ENCODE measurements around the gene MORC1.
"Not testable (repeated sequence)": the region's sequence is repeated elsewhere in the genome, so short reads cannot be mapped to it uniquely, and the experiment has no call there.

MORC1 gene

DNA sequence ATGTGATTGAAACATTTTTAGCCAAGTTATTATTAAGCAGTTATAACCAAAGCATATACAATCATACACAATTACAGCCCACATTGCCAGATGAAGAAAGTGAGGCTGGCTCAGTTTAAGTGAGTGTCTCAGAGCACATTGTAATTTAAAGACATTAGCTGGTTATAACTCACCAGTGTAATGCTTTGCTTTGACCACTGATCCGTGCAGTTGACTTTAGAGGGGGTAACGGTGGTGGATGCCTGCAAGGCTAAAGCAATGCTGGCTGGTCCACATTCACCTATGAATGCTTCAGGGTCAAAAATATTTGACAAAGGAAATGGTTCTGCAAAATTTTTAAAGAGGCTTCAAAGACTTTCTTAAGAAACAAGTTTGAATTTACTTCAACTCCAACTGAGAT, 19.8 kb upstream of the MORC1 start:
- H3K36me3 ChIP-seq (ENCODE audit: control insufficient read depth, insufficient read depth, low read length) = no peaks in the 10 kb centered on the region
- H3K27me3 ChIP-seq (ENCODE audit: control insufficient read depth, insufficient read depth, low read length, poor library complexity, severe bottlenecking) = no peaks in the 10 kb centered on the region
- H3K4me3 ChIP-seq (ENCODE audit: insufficient read depth, low read depth, low read length) = no peak overlapping the region
- no peaks in the 10 kb centered on the region for H3K9me3 ChIP-seq (ENCODE audit: control insufficient read depth, low read length)
- WGBS, 2 experiments = 67 to 82% methylated on average over 2 of the region's 2 CpGs
- no peak overlapping the region for H3K27ac ChIP-seq (ENCODE audit: insufficient read depth, low read depth, low read length, poor library complexity, severe bottlenecking)
- no peaks in the 10 kb centered on the region for H3K4me1 ChIP-seq (ENCODE audit: control insufficient read depth, insufficient read depth, low read length)

DNA sequence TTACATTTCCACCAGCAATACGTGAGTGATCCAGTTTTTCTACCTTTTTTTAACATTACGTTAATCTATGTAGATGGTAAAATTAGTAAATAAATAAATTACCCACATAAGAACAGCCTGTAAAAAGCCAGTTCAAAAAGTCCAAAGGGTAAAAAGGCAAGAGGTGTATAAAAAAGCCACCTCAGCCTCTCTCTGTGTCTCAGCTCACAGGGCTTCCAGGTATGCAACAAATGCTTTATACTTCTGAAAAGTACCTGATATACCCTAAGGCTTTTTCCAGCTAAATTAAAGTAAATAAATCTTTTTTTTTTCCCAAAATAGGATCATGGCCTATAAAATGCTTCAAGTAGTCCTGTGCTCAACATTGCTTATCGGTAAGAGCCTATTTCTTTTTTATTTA, 18.6 kb upstream of the MORC1 start, which contains the start of gene C3orf85:
Gene C3orf85 (plus strand): TSS at position 197 of the 400 bp plus-strand sequence. CDS start 129 bp downstream, at position 326.
- WGBS, 2 experiments = 95 to 100% methylated on average over 1 of the region's 3 CpGs
- H3K27ac ChIP-seq (ENCODE audit: insufficient read depth, low read depth, low read length, poor library complexity, severe bottlenecking) = no peak within 1 kb of the TSS
- H3K36me3 ChIP-seq (ENCODE audit: control insufficient read depth, insufficient read depth, low read length) = no peaks in the 10 kb centered on the region
- H3K27me3 ChIP-seq (ENCODE audit: control insufficient read depth, insufficient read depth, low read length, poor library complexity, severe bottlenecking) = no peaks in the 10 kb centered on the region
- no peaks in the 10 kb centered on the region for H3K9me3 ChIP-seq (ENCODE audit: control insufficient read depth, low read length)
- no peak within 1 kb of the TSS for H3K4me3 ChIP-seq (ENCODE audit: insufficient read depth, low read depth, low read length)
- H3K4me1 ChIP-seq (ENCODE audit: control insufficient read depth, insufficient read depth, low read length) = no peaks in the 10 kb centered on the region

DNA sequence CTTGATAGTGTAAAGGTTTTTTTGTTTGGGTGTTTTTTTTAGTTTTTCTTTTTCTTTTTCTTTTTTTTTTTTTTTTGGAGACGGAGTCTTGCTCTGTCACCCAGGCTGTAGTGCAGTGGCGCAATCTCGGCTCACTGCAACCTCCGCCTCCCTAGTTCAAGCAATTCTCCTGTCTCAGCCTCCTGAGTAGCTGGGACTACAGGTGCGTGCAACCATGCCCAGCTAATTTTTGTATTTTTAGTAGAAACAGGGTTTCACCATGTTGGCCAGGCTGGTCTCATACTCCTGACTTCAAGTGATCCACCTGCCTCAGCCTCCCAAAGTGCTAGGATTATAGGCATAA, 15.5 kb upstream of the MORC1 start:
- H3K4me1 ChIP-seq (ENCODE audit: control insufficient read depth, insufficient read depth, low read length); H3K9me3 ChIP-seq (ENCODE audit: control insufficient read depth, low read length); H3K4me3 ChIP-seq (ENCODE audit: insufficient read depth, low read depth, low read length); H3K27ac ChIP-seq (ENCODE audit: insufficient read depth, low read depth, low read length, poor library complexity, severe bottlenecking); H3K36me3 ChIP-seq (ENCODE audit: control insufficient read depth, insufficient read depth, low read length); H3K27me3 ChIP-seq (ENCODE audit: control insufficient read depth, insufficient read depth, low read length, poor library complexity, severe bottlenecking): not testable (repeated sequence)
- WGBS, 2 experiments = 88 to 92% methylated on average over 5 of the region's 5 CpGs

DNA sequence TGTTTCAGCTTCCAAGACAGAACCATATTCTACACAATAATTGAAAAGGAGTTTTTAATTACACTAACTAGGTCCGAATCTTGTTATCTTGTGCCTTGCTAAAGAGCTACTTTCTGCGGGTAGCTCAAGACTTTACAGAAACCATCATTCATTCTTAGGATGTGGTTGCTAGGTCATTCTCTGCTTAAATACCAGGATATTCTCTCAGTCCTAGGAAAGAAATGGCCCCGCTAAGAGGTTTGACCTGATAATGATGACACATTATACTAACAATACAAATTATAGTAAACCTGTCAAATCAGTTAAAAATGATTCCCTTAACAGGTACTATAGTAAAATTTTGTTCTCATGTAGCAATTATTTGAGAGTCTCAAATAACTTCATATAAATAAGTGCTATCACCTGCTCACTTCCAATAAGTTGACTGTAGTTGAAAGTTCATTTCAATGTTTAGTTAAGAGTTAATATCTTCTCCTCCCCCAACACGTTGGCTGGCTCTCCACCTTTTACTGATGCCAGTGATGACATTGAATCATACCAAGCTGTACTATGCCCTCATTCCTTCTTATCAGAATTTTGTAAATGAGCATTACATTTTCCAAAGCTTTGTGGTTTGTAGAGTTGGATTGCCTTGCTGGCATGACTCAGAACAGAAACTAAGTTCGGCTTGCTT, 15.0 kb upstream of the MORC1 start:
- Histone ChIP-seq H3K4me1 (ENCODE audit: control insufficient read depth, insufficient read depth, low read length) (no peaks in the 10 kb centered on the region), H3K36me3 (ENCODE audit: control insufficient read depth, insufficient read depth, low read length) (no peaks in the 10 kb centered on the region), H3K27me3 (ENCODE audit: control insufficient read depth, insufficient read depth, low read length, poor library complexity, severe bottlenecking) (no peaks in the 10 kb centered on the region), H3K9me3 (ENCODE audit: control insufficient read depth, low read length) (no peaks in the 10 kb centered on the region), H3K27ac (ENCODE audit: insufficient read depth, low read depth, low read length, poor library complexity, severe bottlenecking) (no peak overlapping the region), H3K4me3 (ENCODE audit: insufficient read depth, low read depth, low read length) (no peak overlapping the region)
- whole genome bisulfite sequencing, 2 experiments = 87 to 88% methylated on average over 4 of the region's 5 CpGs

DNA sequence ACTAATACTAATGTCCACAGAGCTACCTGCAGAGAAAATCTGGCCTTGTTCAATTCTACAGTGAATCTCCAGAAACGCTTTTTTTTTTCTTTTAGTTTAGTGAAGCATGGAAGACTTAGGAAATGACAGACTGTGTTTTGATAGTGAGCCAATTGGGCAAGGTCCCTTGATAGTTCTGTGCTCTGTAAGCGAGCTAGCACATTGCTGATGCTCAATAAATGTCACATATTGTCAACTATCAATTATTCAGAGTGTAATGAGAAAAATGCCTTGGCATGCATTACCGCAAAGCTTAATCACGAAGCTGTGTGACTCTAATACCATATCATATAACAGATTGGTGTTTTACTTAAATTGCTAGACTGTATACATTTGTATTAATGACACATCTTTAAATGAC, 13.3 kb upstream of the MORC1 start:
- WGBS, 2 experiments = 87 to 90% methylated on average over 2 to 3 of the region's 4 CpGs
- H3K27ac ChIP-seq (ENCODE audit: insufficient read depth, low read depth, low read length, poor library complexity, severe bottlenecking) = no peak overlapping the region
- no peak overlapping the region for H3K4me3 ChIP-seq (ENCODE audit: insufficient read depth, low read depth, low read length)
- H3K9me3 ChIP-seq (ENCODE audit: control insufficient read depth, low read length) = no peaks in the 10 kb centered on the region
- no peaks in the 10 kb centered on the region for H3K4me1 ChIP-seq (ENCODE audit: control insufficient read depth, insufficient read depth, low read length)
- no peaks in the 10 kb centered on the region for H3K36me3 ChIP-seq (ENCODE audit: control insufficient read depth, insufficient read depth, low read length)
- H3K27me3 ChIP-seq (ENCODE audit: control insufficient read depth, insufficient read depth, low read length, poor library complexity, severe bottlenecking) = no peaks in the 10 kb centered on the region

DNA sequence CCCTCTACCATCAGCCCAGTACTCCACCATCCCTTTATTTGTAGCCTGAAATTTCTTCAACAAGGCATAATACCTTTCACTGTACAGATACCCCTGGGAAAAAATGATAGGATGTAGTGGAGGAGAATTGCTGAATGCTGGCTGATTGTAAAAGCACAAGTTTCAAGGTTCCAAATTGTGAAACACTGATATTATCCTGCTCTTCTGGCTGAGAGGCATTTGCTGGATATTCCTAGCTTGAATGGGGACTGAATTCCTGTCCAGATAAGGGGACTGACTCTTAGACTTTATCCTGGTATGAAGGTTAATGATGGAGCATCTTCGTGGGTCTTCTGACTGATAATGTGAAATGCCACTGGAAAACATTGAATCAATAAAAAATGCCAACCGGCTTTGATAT, 9.6 kb upstream of the MORC1 start:
- Histone ChIP-seq H3K9me3 (ENCODE audit: control insufficient read depth, low read length) (no peaks in the 10 kb centered on the region), H3K27ac (ENCODE audit: insufficient read depth, low read depth, low read length, poor library complexity, severe bottlenecking) (no peak overlapping the region), H3K27me3 (ENCODE audit: control insufficient read depth, insufficient read depth, low read length, poor library complexity, severe bottlenecking) (no peaks in the 10 kb centered on the region), H3K4me3 (ENCODE audit: insufficient read depth, low read depth, low read length) (no peak overlapping the region), H3K36me3 (ENCODE audit: control insufficient read depth, insufficient read depth, low read length) (no peaks in the 10 kb centered on the region), H3K4me1 (ENCODE audit: control insufficient read depth, insufficient read depth, low read length) (no peaks in the 10 kb centered on the region)
- 88 to 98% methylated on average over 2 of the region's 2 CpGs for WGBS, 2 experiments

DNA sequence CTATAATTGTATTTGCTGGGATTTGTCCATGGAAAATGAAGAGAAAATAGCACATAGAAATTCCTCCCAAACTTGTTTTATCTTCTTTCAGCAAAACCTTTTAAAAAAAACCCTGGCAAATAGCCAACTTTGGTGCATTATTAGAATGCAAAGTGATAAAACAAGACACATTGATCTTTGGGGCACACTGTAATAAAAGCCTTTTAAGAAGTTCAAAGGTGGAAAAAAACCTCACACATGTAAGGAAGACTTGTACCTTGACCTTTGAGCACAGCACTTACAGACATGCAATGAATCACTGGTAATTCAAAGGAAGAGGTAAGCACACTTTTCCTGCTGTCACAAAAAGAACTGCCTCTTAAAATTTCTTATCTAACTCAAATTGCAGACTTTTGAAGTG, 8.0 kb upstream of the MORC1 start:
- no peak overlapping the region for H3K4me3 ChIP-seq (ENCODE audit: insufficient read depth, low read depth, low read length)
- no peaks in the 10 kb centered on the region for H3K4me1 ChIP-seq (ENCODE audit: control insufficient read depth, insufficient read depth, low read length)
- H3K27ac ChIP-seq (ENCODE audit: insufficient read depth, low read depth, low read length, poor library complexity, severe bottlenecking) = no peak overlapping the region
- H3K36me3 ChIP-seq (ENCODE audit: control insufficient read depth, insufficient read depth, low read length) = no peaks in the 10 kb centered on the region
- H3K9me3 ChIP-seq (ENCODE audit: control insufficient read depth, low read length) = no peaks in the 10 kb centered on the region
- H3K27me3 ChIP-seq (ENCODE audit: control insufficient read depth, insufficient read depth, low read length, poor library complexity, severe bottlenecking) = no peaks in the 10 kb centered on the region

DNA sequence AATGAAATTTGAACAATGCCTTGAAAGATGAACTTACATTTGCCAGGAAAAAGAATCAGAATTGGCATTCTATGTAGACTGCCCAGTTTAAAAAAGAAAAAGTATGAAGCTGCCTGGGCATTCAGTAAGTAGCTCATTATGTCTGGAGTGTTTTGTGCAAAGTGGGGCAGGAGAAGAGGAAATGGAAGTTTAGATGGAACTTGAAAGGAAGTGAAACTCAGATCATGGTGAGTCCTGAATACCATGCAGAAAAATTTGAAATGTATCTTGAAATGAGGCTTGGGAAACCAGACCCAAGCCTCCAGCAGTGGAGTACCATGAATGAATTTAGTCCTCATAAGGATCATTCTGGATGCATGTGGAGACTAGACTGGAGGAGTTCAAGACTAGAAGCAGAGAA, 4.8 kb upstream of the MORC1 start:
- no peaks in the 10 kb centered on the region for H3K4me1 ChIP-seq (ENCODE audit: control insufficient read depth, insufficient read depth, low read length)
- H3K27ac ChIP-seq (ENCODE audit: insufficient read depth, low read depth, low read length, poor library complexity, severe bottlenecking) = no peak overlapping the region
- no peak overlapping the region for H3K4me3 ChIP-seq (ENCODE audit: insufficient read depth, low read depth, low read length)
- H3K9me3 ChIP-seq (ENCODE audit: control insufficient read depth, low read length) = no peaks in the 10 kb centered on the region
- H3K27me3 ChIP-seq (ENCODE audit: control insufficient read depth, insufficient read depth, low read length, poor library complexity, severe bottlenecking) = no peaks in the 10 kb centered on the region
- no peaks in the 10 kb centered on the region for H3K36me3 ChIP-seq (ENCODE audit: control insufficient read depth, insufficient read depth, low read length)

DNA sequence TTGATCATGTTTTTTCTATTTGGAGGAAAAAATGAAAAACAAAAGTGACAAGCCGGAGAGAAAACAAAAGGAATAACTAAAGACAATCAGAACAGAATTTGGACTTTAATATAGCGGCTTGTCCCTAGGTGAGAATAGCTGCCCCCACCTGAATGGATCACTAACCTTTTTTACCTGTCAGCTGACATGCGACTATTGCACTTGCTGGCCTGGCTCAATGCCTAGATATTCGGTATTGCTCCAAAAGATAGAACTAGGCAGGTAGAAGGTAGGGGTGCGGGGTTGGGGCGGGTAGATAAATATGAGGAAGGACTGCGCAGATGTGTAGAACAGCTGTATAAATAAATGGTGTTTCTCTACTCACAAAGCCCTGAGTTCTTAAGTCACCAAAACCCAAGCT, 650 bp upstream of the MORC1 start:
- no peaks in the 10 kb centered on the region for H3K9me3 ChIP-seq (ENCODE audit: control insufficient read depth, low read length)
- H3K36me3 ChIP-seq (ENCODE audit: control insufficient read depth, insufficient read depth, low read length) = no peaks in the 10 kb centered on the region
- H3K4me1 ChIP-seq (ENCODE audit: control insufficient read depth, insufficient read depth, low read length) = no peaks in the 10 kb centered on the region
- no peaks in the 10 kb centered on the region for H3K27me3 ChIP-seq (ENCODE audit: control insufficient read depth, insufficient read depth, low read length, poor library complexity, severe bottlenecking)
- WGBS, 2 experiments = 94 to 96% methylated on average over 7 of the region's 7 CpGs
- no peak overlapping the region for H3K27ac ChIP-seq (ENCODE audit: insufficient read depth, low read depth, low read length, poor library complexity, severe bottlenecking)
- H3K4me3 ChIP-seq (ENCODE audit: insufficient read depth, low read depth, low read length) = no peak overlapping the region

DNA sequence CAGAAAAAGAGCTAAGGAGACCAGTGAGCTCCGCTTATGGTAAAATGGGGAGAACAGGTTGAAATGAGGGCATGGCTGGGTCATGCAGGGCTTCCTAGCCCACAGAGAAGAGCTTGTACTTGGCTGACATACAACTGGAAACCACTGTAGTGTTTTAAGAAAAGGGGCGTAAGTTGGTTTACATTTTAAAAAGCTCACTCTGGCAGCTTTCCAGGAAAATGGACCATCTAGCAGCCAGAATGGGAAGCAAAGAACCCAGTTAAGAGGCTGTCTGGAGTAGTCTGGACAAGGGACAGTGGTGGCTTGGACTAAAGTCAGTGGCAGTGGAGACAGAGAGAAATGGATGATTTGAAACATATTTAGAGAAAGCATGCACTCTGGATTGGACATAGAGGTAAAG, 1.9 kb downstream of the MORC1 start:
- Histone ChIP-seq H3K36me3 (ENCODE audit: control insufficient read depth, insufficient read depth, low read length) (no peaks in the 10 kb centered on the region), H3K27ac (ENCODE audit: insufficient read depth, low read depth, low read length, poor library complexity, severe bottlenecking) (no peak overlapping the region), H3K4me3 (ENCODE audit: insufficient read depth, low read depth, low read length) (no peak overlapping the region), H3K4me1 (ENCODE audit: control insufficient read depth, insufficient read depth, low read length) (no peaks in the 10 kb centered on the region), H3K9me3 (ENCODE audit: control insufficient read depth, low read length) (no peaks in the 10 kb centered on the region), H3K27me3 (ENCODE audit: control insufficient read depth, insufficient read depth, low read length, poor library complexity, severe bottlenecking) (no peaks in the 10 kb centered on the region)
- WGBS, 2 experiments = 93 to 96% methylated on average over 2 of the region's 2 CpGs

DNA sequence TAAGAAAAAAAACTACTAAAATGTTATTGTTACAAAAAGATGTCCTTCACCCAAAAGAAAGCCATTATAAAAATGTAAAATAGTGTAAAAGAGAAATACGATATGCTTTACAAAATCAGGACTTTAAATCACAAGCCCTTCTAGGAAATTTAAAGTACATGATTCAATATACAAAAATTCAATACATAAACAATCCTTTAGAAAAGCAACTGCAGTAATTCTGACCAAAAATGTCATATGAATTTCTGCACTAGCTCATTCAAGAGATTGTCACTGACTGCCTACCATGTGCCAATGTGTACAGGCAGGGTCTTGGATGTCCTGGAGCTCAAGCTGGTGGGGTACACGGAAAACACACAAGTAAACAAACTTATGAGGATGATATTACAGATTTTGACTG, 2.5 kb downstream of the MORC1 start:
- Histone ChIP-seq H3K27me3 (ENCODE audit: control insufficient read depth, insufficient read depth, low read length, poor library complexity, severe bottlenecking) (no peaks in the 10 kb centered on the region), H3K9me3 (ENCODE audit: control insufficient read depth, low read length) (no peaks in the 10 kb centered on the region), H3K27ac (ENCODE audit: insufficient read depth, low read depth, low read length, poor library complexity, severe bottlenecking) (no peak overlapping the region), H3K4me3 (ENCODE audit: insufficient read depth, low read depth, low read length) (no peak overlapping the region), H3K4me1 (ENCODE audit: control insufficient read depth, insufficient read depth, low read length) (no peaks in the 10 kb centered on the region), H3K36me3 (ENCODE audit: control insufficient read depth, insufficient read depth, low read length) (no peaks in the 10 kb centered on the region)
- 95 to 100% methylated on average over 1 to 2 of the region's 2 CpGs for WGBS, 2 experiments

All from ectodermal cell (in vitro differentiated cells).